ENCODE measurements around the gene MEST.

GRCh38 chr7:130490888-130491804 is 739 bp upstream of the MEST start:
- peak; percentile 17 to 56 (median 46) for TF ChIP-seq CTCF (IDR thresholded peaks at IDR 0.05)
- no peak for TF ChIP-seq EP300 (IDR thresholded peaks at IDR 0.05)
- TF ChIP-seq POLR2A (IDR thresholded peaks at IDR 0.05) = no peak
- TF ChIP-seq POLR2AphosphoS5 (IDR thresholded peaks at IDR 0.05) = no peak

All from sigmoid colon (tissue), 4 donors.